Suprapubic skin (tissue), 4 donors: ENCODE results near the gene KRTAP1-5.

Experiments
- EP300 ChIP-seq: sonication (generic); formaldehyde crosslinking; IDR thresholded peaks from one replicate; pipeline ENCODE4 v1.6.1; 2017; ENCODE audit warnings: antibody characterized with exemption
- POLR2A ChIP-seq, 2 donors: fragments of 450-650 bp; IDR thresholded peaks; one replicate each; pipeline ENCODE4 v1.6.1; 2017; ENCODE audit warnings: antibody characterized with exemption in 2 of 2, mild to moderate bottlenecking in 2 of 2, moderate library complexity in 2 of 2
- POLR2AphosphoS5 ChIP-seq, 3 donors: sonication (generic); formaldehyde crosslinking; IDR thresholded peaks; one replicate each; pipeline ENCODE4 v1.6.1; 2017; ENCODE audit warnings: antibody characterized with exemption in 3 of 3
- TF ChIP-seq, protein P1 (sequence below), 2 donors: fragments of 200-600 bp in 1 of 2; fragments of 450-650 bp in 1 of 2; sonication (generic) in 1 of 2; IDR thresholded peaks; one replicate each; pipeline ENCODE4 v1.5.1; 2016 to 2019; ENCODE audit warnings: antibody characterized with exemption in 2 of 2, mild to moderate bottlenecking in 1 of 2, moderate library complexity in 1 of 2

DNA sequence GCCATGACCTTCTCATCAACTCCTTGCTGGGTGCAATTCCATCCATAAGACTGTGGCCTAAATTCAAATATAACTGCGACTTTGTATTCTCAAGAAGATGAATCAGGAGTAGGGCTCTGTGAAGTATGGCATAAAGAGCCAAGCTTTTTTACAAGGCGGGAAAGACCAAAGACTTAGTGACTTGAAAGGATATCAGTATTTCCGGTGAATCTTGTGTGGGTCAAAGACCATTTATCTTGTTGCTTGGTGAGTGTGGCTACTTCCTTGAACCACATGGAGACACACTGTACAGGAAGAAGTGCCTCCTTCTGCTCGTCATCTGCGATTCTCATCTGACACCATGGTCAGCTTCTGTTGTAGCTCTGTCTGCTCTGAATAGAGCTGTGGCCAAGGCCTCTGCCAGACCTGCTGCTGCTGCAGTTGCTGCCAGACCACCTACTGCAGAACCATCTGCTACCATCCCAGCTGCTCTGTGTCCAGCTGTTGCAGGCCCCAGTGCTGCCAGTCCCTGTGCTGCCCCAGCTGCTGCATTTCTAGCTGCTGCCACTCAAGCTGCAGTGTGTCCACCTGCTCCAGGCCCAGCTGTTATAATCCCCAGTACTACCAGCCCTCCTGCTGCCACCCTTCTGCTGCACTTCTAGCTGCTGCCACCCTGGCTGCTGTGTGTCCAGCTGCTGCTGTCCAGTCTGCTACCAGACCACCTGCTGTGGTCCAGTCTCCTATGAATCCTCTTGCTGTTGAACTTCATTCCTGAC, 44.8 kb upstream of the KRTAP1-5 start:
- TF ChIP-seq, protein P1, sequence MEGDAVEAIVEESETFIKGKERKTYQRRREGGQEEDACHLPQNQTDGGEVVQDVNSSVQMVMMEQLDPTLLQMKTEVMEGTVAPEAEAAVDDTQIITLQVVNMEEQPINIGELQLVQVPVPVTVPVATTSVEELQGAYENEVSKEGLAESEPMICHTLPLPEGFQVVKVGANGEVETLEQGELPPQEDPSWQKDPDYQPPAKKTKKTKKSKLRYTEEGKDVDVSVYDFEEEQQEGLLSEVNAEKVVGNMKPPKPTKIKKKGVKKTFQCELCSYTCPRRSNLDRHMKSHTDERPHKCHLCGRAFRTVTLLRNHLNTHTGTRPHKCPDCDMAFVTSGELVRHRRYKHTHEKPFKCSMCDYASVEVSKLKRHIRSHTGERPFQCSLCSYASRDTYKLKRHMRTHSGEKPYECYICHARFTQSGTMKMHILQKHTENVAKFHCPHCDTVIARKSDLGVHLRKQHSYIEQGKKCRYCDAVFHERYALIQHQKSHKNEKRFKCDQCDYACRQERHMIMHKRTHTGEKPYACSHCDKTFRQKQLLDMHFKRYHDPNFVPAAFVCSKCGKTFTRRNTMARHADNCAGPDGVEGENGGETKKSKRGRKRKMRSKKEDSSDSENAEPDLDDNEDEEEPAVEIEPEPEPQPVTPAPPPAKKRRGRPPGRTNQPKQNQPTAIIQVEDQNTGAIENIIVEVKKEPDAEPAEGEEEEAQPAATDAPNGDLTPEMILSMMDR (IDR thresholded peaks at IDR 0.05), result no peak
- TF ChIP-seq POLR2A (IDR thresholded peaks at IDR 0.05) (no peak), EP300 (no peak), POLR2AphosphoS5 (IDR thresholded peaks at IDR 0.05) (no peak)
